ENCODE measurements around the gene ZRSR2. TPM values are rescaled to one million over a fixed set of nuclear protein-coding genes. Genes with fewer than 3 reads are reported as not detected.

Gene ZRSR2
- total RNA-seq, 1 donor from 2014 or later: 8.5 TPM

GRCh38 chrX:15838017-15838416, 47.7 kb downstream of the ZRSR2 start:
- Mint-ChIP-seq H3K36me3 (ENCODE audit: unreplicated experiment) (no peaks in the 10 kb centered on the region), H3K27ac (ENCODE audit: unreplicated experiment) (no peak overlapping the region), H3K4me1 (ENCODE audit: low read depth, unreplicated experiment) (peaks cover 3% of the 10 kb centered on the region), H3K4me3 (ENCODE audit: unreplicated experiment) (no peak overlapping the region), H3K9me3 (ENCODE audit: unreplicated experiment) (no peaks in the 10 kb centered on the region), H3K27me3 (ENCODE audit: unreplicated experiment) (no peaks in the 10 kb centered on the region)
- TF ChIP-seq CTCF (IDR thresholded peaks at IDR 0.05; ENCODE audit: partially characterized antibody, unreplicated experiment): peak; percentile 35
- DNase-seq: no peak

DNA sequence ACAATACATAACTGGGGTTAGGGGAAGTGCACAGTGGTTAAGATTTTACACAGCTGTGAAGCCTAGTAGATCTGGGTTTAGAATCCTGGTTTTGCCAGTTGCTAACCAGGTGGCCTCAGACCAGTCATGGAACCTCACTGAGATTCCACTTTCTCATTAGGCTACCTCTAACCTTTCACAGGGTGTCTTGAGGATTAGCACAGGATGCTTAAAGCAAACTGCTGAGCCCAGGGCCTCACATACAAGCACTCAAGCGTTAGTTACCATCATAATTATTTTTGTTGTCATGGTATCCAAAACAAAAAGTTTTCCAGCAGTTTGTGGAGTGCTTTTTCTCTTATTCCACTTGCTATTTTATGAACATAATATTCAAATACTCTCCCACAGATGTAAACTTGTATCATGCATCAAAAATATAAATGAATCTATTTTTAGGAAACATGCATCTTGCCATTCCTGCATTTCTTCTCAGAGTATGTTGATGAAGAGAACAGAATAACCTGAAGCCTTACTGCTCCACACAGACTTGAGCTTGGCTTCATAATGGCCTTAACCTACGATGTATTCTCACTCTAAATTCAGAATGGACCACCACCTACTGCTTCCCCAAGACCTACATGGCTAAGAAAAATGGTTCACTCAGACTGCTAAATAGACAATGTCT, 51.7 kb downstream of the ZRSR2 start:
- DNase-seq: no peak
- no peak for TF ChIP-seq CTCF (IDR thresholded peaks at IDR 0.05; ENCODE audit: partially characterized antibody, unreplicated experiment)
- H3K27me3 Mint-ChIP-seq (ENCODE audit: unreplicated experiment): no peaks in the 10 kb centered on the region
- no peaks in the 10 kb centered on the region for H3K36me3 Mint-ChIP-seq (ENCODE audit: unreplicated experiment)
- no peak overlapping the region for H3K4me3 Mint-ChIP-seq (ENCODE audit: unreplicated experiment)
- no peaks in the 10 kb centered on the region for H3K4me1 Mint-ChIP-seq (ENCODE audit: low read depth, unreplicated experiment)
- no peak overlapping the region for H3K27ac Mint-ChIP-seq (ENCODE audit: unreplicated experiment)
- H3K9me3 Mint-ChIP-seq (ENCODE audit: unreplicated experiment): no peaks in the 10 kb centered on the region

DNA sequence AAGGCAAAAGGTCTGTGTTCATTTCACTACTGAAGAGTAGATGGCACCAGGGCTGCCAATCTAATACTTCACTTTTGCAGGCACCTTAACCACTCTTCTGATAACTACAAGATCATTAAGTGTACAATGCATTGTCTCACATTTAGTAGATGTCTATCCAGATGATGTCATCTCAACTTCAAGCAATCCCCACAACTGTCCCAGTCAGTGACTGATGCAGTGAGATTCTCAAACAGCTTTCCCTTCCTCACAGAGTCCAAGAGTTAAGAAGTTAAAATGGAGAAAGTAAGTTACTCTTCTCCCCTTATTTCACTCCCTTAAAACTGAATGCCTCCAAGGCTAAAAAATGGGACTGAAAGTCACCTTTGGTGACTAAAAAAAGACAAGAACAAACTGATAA, 53.7 kb downstream of the ZRSR2 start:
- TF ChIP-seq CTCF (IDR thresholded peaks at IDR 0.05; ENCODE audit: partially characterized antibody, unreplicated experiment): no peak
- DNase-seq: no peak
- no peaks in the 10 kb centered on the region for H3K9me3 Mint-ChIP-seq (ENCODE audit: unreplicated experiment)
- no peak overlapping the region for H3K4me3 Mint-ChIP-seq (ENCODE audit: unreplicated experiment)
- no peaks in the 10 kb centered on the region for H3K36me3 Mint-ChIP-seq (ENCODE audit: unreplicated experiment)
- H3K27me3 Mint-ChIP-seq (ENCODE audit: unreplicated experiment): no peaks in the 10 kb centered on the region
- H3K4me1 Mint-ChIP-seq (ENCODE audit: low read depth, unreplicated experiment): peaks cover 1% of the 10 kb centered on the region
- H3K27ac Mint-ChIP-seq (ENCODE audit: unreplicated experiment): no peak overlapping the region

GRCh38 chrX:15848576-15848975, 58.3 kb downstream of the ZRSR2 start:
- Mint-ChIP-seq H3K36me3 (ENCODE audit: unreplicated experiment) (no peaks in the 10 kb centered on the region), H3K27ac (ENCODE audit: unreplicated experiment) (no peak overlapping the region), H3K27me3 (ENCODE audit: unreplicated experiment) (no peaks in the 10 kb centered on the region), H3K4me1 (ENCODE audit: low read depth, unreplicated experiment) (peaks cover 10% of the 10 kb centered on the region), H3K9me3 (ENCODE audit: unreplicated experiment) (peaks cover 3% of the 10 kb centered on the region), H3K4me3 (ENCODE audit: unreplicated experiment) (no peak overlapping the region)
- TF ChIP-seq CTCF (IDR thresholded peaks at IDR 0.05; ENCODE audit: partially characterized antibody, unreplicated experiment): no peak
- DNase-seq: no peak

DNA sequence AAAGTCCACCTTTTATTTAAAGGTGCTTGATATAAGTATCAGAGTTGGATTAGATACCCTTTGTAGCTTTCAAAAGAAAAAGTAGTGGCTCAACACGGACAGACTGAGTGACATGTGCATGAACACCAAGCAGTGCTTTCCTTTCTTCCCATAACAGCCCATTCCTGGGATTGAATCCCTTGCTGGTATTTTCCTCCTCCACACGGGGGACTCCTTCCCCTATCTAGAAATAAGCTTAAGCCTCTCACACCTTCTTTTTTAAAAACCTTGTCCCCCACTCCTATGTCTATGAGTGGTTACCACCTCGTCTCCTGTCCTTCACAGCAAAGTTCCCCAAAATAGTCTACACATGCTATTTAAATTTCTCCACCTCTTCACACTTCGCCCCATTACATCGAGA, 59.3 kb downstream of the ZRSR2 start:
- TF ChIP-seq CTCF (IDR thresholded peaks at IDR 0.05; ENCODE audit: partially characterized antibody, unreplicated experiment): no peak
- no peak for DNase-seq
- peak overlapping the region; percentile 71 for H3K4me3 Mint-ChIP-seq (ENCODE audit: unreplicated experiment)
- H3K27ac Mint-ChIP-seq (ENCODE audit: unreplicated experiment): no peak overlapping the region
- no peaks in the 10 kb centered on the region for H3K36me3 Mint-ChIP-seq (ENCODE audit: unreplicated experiment)
- H3K9me3 Mint-ChIP-seq (ENCODE audit: unreplicated experiment): peaks cover 4% of the 10 kb centered on the region
- no peaks in the 10 kb centered on the region for H3K27me3 Mint-ChIP-seq (ENCODE audit: unreplicated experiment)
- H3K4me1 Mint-ChIP-seq (ENCODE audit: low read depth, unreplicated experiment): peaks cover 10% of the 10 kb centered on the region
